H1 (cell line): Measurements from ENCODE around the gene ANK3. TPM values are rescaled to one million over a fixed set of nuclear protein-coding genes. Genes with fewer than 3 reads are reported as not detected.

ENCODE experiments used
- CTCF ChIA-PET: fragments of 300-600 bp; sonication (Branson Sonifier 250); formaldehyde crosslinking; loops from one replicate; lab custom pipeline; 2021; ENCODE audit not compliant: partially characterized antibody; lab: Charles Lee
- POLR2A ChIA-PET: fragments of 300-600 bp; sonication (Branson Sonifier 250); formaldehyde crosslinking; loops from one replicate; lab custom pipeline; 2021; ENCODE audit warnings: inconsistent platforms; ENCODE audit not compliant: partially characterized antibody; lab: Charles Lee
- DNase-seq, 2 experiments: peaks; one replicate each; pipeline versions ENCODE4 v3.0.0 to v3.0.0-alpha.2; 2010 to 2022; ENCODE audit warnings: low spot score in 2 of 2, low read depth in 1 of 2, mixed read lengths in 1 of 2
- FAIRE-seq: peaks from 2 replicates; lab custom pipeline; 2011; peaks lifted over from hg19 to GRCh38; lab: Jason Lieb, UNC
- H2AFZ ChIP-seq: 2 replicates; pipeline ENCODE4 v1.8.1; 2012; ENCODE audit warnings: low read length, inconsistent platforms
- H2AK5ac ChIP-seq: 2 replicates; pipeline ENCODE4 v1.6.1; 2013; ENCODE audit warnings: low read depth, low read length
- H2BK120ac ChIP-seq: replicated peaks from 2 replicates; pipeline ENCODE3; 2013; ENCODE audit warnings: low read depth, low read length, inconsistent platforms
- H2BK12ac ChIP-seq: 2 replicates; pipeline ENCODE4 v1.6.1; 2013; ENCODE audit warnings: low read depth, low read length
- H2BK15ac ChIP-seq: 2 replicates; pipeline ENCODE4 v1.6.1; 2013; ENCODE audit warnings: low read length
- H2BK20ac ChIP-seq: 2 replicates; pipeline ENCODE4 v1.6.1; 2013; ENCODE audit warnings: low read length
- H2BK5ac ChIP-seq: 2 replicates; pipeline ENCODE4 v1.6.1; 2013; ENCODE audit warnings: low read depth, low read length
- H3K14ac ChIP-seq: 2 replicates; pipeline ENCODE4 v1.6.1; 2013; ENCODE audit warnings: inconsistent platforms; ENCODE audit not compliant: insufficient read length
- H3K18ac ChIP-seq: 2 replicates; pipeline ENCODE4 v1.6.1; 2013; ENCODE audit warnings: low read length; ENCODE audit errors: extremely low read depth
- H3K23ac ChIP-seq: 2 replicates; pipeline ENCODE4 v1.6.1; 2013; ENCODE audit warnings: inconsistent platforms; ENCODE audit not compliant: insufficient read length
- H3K23me2 ChIP-seq: 2 replicates; pipeline ENCODE4 v1.6.1; 2013; ENCODE audit warnings: low read depth, low read length
- H3K27ac ChIP-seq: 2 replicates; pipeline ENCODE4 v1.6.1; 2011; ENCODE audit warnings: low read depth, low read length, inconsistent platforms
- H3K27me3 ChIP-seq, 4 experiments: replicated peaks in 1 of 4; 1 replicate in 1 of 4; 2 replicates in 3 of 4; pipeline versions ENCODE4 v1.6.1 to v1.8.1; 2011 to 2013; ENCODE audit warnings: low read length in 3 of 4, mild to moderate bottlenecking in 3 of 4, inconsistent platforms in 2 of 4, mixed read lengths in 2 of 4, moderate library complexity in 1 of 4; ENCODE audit not compliant: control insufficient read depth in 3 of 4, insufficient read depth in 3 of 4; ENCODE audit errors: extremely low read depth in 1 of 4
- H3K36me3 ChIP-seq, 4 experiments: 2 replicates each; pipeline versions ENCODE4 v1.6.1 to v1.8.1; 2011 to 2013; ENCODE audit warnings: mild to moderate bottlenecking in 4 of 4, low read length in 3 of 4, moderate library complexity in 2 of 4, control low read depth in 1 of 4, inconsistent platforms in 1 of 4; ENCODE audit not compliant: insufficient read depth in 4 of 4, control insufficient read depth in 2 of 4
- H3K4ac ChIP-seq: replicated peaks from 2 replicates; pipeline ENCODE3; 2013; ENCODE audit warnings: low read length, low read depth, mixed read lengths, inconsistent platforms; ENCODE audit not compliant: insufficient read length
- H3K4me1 ChIP-seq, 4 experiments: replicated peaks in 1 of 4; 1 replicate in 1 of 4; 2 replicates in 3 of 4; pipeline versions ENCODE4 v1.6.1 to v1.8.1; 2011 to 2013; ENCODE audit warnings: low read length in 3 of 4, inconsistent platforms in 2 of 4, mixed read lengths in 1 of 4; ENCODE audit not compliant: insufficient read depth in 4 of 4, control insufficient read depth in 3 of 4
- H3K4me2 ChIP-seq, 2 experiments: 2 replicates each; pipeline versions ENCODE4 v1.6.1 to v1.8.1; 2011 to 2013; ENCODE audit warnings: low read depth in 2 of 2, low read length in 2 of 2, control low read depth in 1 of 2, inconsistent platforms in 1 of 2, mild to moderate bottlenecking in 1 of 2; ENCODE audit not compliant: insufficient read depth in 1 of 2
- H3K4me3 ChIP-seq, 4 experiments: fragments of 200-600, 300-600 bp in 1 of 4; sonication (generic), shearing (Covaris generic), sonication (Bioruptor Twin) in 1 of 4; 2 replicates each; pipeline versions ENCODE4 v1.5.1 to v1.8.1; 2011 to 2016; ENCODE audit warnings: low read length in 4 of 4, low read depth in 3 of 4, control low read depth in 2 of 4, inconsistent platforms in 2 of 4, mild to moderate bottlenecking in 2 of 4, mixed read lengths in 1 of 4, moderate library complexity in 1 of 4; ENCODE audit not compliant: insufficient read depth in 2 of 4; ENCODE audit errors: extremely low read depth in 1 of 4
- H3K56ac ChIP-seq: replicated peaks from 2 replicates; pipeline ENCODE3; 2013; ENCODE audit warnings: low read depth, mild to moderate bottlenecking, mixed read lengths, low read length, inconsistent platforms; ENCODE audit not compliant: insufficient read length
- H3K79me1 ChIP-seq: 2 replicates; pipeline ENCODE4 v1.6.1; 2013; ENCODE audit warnings: low read depth, low read length, control low read depth
- H3K79me2 ChIP-seq, 2 experiments: 2 replicates each; pipeline versions ENCODE4 v1.6.1 to v1.8.1; 2012 to 2013; ENCODE audit warnings: low read length in 2 of 2, mild to moderate bottlenecking in 2 of 2, inconsistent platforms in 1 of 2; ENCODE audit not compliant: insufficient read depth in 2 of 2, control insufficient read depth in 1 of 2
- H3K9ac ChIP-seq, 4 experiments: replicated peaks in 1 of 4; 1 replicate in 1 of 4; 2 replicates in 3 of 4; pipeline versions ENCODE4 v1.6.1 to v1.8.1; 2011 to 2013; ENCODE audit warnings: low read depth in 3 of 4, low read length in 3 of 4, control low read depth in 2 of 4, mild to moderate bottlenecking in 2 of 4, moderate library complexity in 2 of 4, inconsistent platforms in 1 of 4; ENCODE audit errors: extremely low read depth in 1 of 4
- H3K9me3 ChIP-seq, 2 experiments: 2 replicates each; pipeline versions ENCODE4 v1.6.1 to v1.8.1; 2012 to 2013; ENCODE audit warnings: mild to moderate bottlenecking in 2 of 2, moderate library complexity in 2 of 2, control low read depth in 1 of 2, inconsistent platforms in 1 of 2, low read depth in 1 of 2, low read length in 1 of 2, mixed read lengths in 1 of 2; ENCODE audit not compliant: insufficient read depth in 2 of 2
- H4K20me1 ChIP-seq, 2 experiments: replicated peaks in 1 of 2; 2 replicates each; pipeline versions ENCODE3 to v1.8.1; 2011 to 2013; ENCODE audit warnings: inconsistent platforms in 2 of 2, low read length in 2 of 2, mild to moderate bottlenecking in 1 of 2; ENCODE audit not compliant: insufficient read depth in 2 of 2, control insufficient read depth in 1 of 2
- H4K5ac ChIP-seq: 2 replicates; pipeline ENCODE4 v1.6.1; 2013; ENCODE audit warnings: low read length, low read depth, mixed read lengths, inconsistent platforms; ENCODE audit not compliant: insufficient read length
- H4K8ac ChIP-seq: 2 replicates; pipeline ENCODE4 v1.8.0; 2013; ENCODE audit warnings: mild to moderate bottlenecking, moderate library complexity, low read length, inconsistent platforms; ENCODE audit not compliant: insufficient read depth; ENCODE audit errors: extremely low read depth
- H4K91ac ChIP-seq: replicated peaks from 2 replicates; pipeline ENCODE3; 2013; ENCODE audit warnings: low read length, mixed read lengths, inconsistent platforms; ENCODE audit not compliant: insufficient read length
- CTBP2 ChIP-seq: IDR thresholded peaks from 2 replicates; pipeline ENCODE4 v1.7.0; 2011; ENCODE audit warnings: borderline replicate concordance, mild to moderate bottlenecking, moderate library complexity, mixed read lengths, low read length; ENCODE audit not compliant: insufficient read depth, insufficient read length
- ZNF274 ChIP-seq: IDR thresholded peaks from 2 replicates; pipeline ENCODE4 v1.7.0; 2012; ENCODE audit warnings: low read length, borderline replicate concordance; ENCODE audit errors: extremely low read depth
- polyA plus RNA-seq, 7 experiments: library from polyadenylated mRNA; depleted of rRNA in 3 of 7; stranded (reverse) in 5 of 7; unstranded in 2 of 7; fragments of >200 nt in 5 of 7; fragments of 200-250 nt in 2 of 7; gene quantifications; 1 replicate in 5 of 7; 2 replicates in 1 of 7; 4 replicates in 1 of 7; pipeline versions ENCODE4 v1.2.1 to v1.2.3, GENCODE V29; 2011 to 2013; ENCODE audit warnings: missing spikeins in 2 of 7, mixed read lengths in 2 of 7
- total RNA-seq: library from RNA; stranded (reverse); fragmentation: NEBNext Ultra II Directional; extraction: Animal tissue kit (Norgen Biotek cat#: 25700); gene quantifications from 2 replicates; pipeline ENCODE4 v1.2.1, GENCODE V29; 2021

ANK3 gene
- total and polyA plus RNA-seq, 2 of the 8 experiments (the other 6 are each of a cell fraction or from before 2014, with no cell fraction given): 18.1 to 67.9 TPM

DNA sequence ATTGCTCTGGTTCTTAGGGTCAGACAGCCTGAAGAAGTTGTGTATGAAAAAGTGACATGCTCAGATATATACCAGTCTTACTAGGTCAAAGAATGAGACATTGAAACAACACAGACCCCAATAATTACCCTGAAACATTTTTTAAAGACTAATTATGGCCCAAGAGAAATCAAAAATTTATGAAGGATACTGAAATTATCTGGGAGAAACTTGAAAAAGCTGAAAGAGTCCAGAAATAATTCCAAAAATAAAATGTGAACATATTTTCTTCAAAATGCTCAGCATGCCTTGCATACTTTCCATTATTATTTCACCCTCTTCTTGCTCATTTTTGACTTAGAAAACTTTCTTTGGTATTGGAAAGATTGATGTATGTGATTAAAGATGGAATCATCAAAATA, 284.4 kb downstream of the ANK3 start:
- Histone ChIP-seq H3K56ac (no peak overlapping the region), H4K8ac (no peak overlapping the region), H3K27ac (no peak overlapping the region), H2BK5ac (no peak overlapping the region), H2AK5ac (no peak overlapping the region), H3K36me3 (peaks cover 0 to 12% (median 0%) of the 10 kb centered on the region in 4 experiments; a peak in 1 of 8 replicates), H4K5ac (no peak overlapping the region), H3K23ac (no peak overlapping the region), H3K23me2 (no peaks in the 10 kb centered on the region), H2BK12ac (no peak overlapping the region), H3K4ac (no peak overlapping the region), H3K18ac (no peak overlapping the region), H3K9me3 (no peaks in the 10 kb centered on the region), H2BK120ac (no peak overlapping the region), H3K79me1 (no peaks in the 10 kb centered on the region), H4K91ac (no peak overlapping the region), H3K14ac (no peak overlapping the region), H3K4me2 (no peak overlapping the region), H3K4me1 (no peaks in the 10 kb centered on the region), H3K4me3 (no peak overlapping the region), H3K9ac (no peak overlapping the region), H3K27me3 (no peaks in the 10 kb centered on the region), H2BK15ac (no peak overlapping the region), H2AFZ (no peak overlapping the region), H3K79me2 (no peaks in the 10 kb centered on the region), H4K20me1 (no peaks in the 10 kb centered on the region), H2BK20ac (no peak overlapping the region)
- ChIA-PET CTCF (interaction anchor here (0.6 to 8.8 kb wide), 4 partner anchors 10 to 499 kb away, joined by 3 to 82 read pairs (median 4); no protein-coding TSS in a partner anchor), POLR2A (interaction anchor here (0.7 kb wide), 1 partner anchor 29 kb away, joined by 3 read pairs; no protein-coding TSS in a partner anchor)
- no peak for DNase-seq
- no peak for FAIRE-seq
- no peak for TF ChIP-seq CTBP2
- TF ChIP-seq ZNF274: no peak
